Stimulated activated CD4-positive, alpha-beta T cell treated with anti-CD3 and anti-CD28 coated beads, Interleukin-1b, Interleukin-23, amount 100 ng/mL, for 24 hours (primary cell): ENCODE results near the gene PLCB1.
"Not testable (repeated sequence)": the region's sequence is repeated elsewhere in the genome, so short reads cannot be mapped to it uniquely, and the experiment has no call there.

ENCODE experiments used
- DNase-seq, 4 experiments: peaks; one replicate each; pipeline ENCODE4 v3.0.0-alpha.2; 2020; ENCODE audit warnings: low read depth in 4 of 4, low spot score in 1 of 4

Gene PLCB1

GRCh38 chr20:8579035-8579434 lies 447.0 kb downstream of the PLCB1 start:
- no peak for DNase-seq

GRCh38 chr20:8581446-8582183 lies 449.5 kb downstream of the PLCB1 start:
- DNase-seq: no peak

GRCh38 chr20:8583012-8583565 lies 451.0 kb downstream of the PLCB1 start:
- DNase-seq: no peak

GRCh38 chr20:8583566-8584043 lies 451.5 kb downstream of the PLCB1 start:
- DNase-seq: no peak

- DNase-seq: no peak
Observed at GRCh38 chr20:8587251-8587650, 455.2 kb downstream of the PLCB1 start.

GRCh38 chr20:8587810-8588209 lies 455.7 kb downstream of the PLCB1 start:
- no peak for DNase-seq

GRCh38 chr20:8589956-8590355 lies 457.9 kb downstream of the PLCB1 start:
- no peak for DNase-seq

- DNase-seq: not testable (repeated sequence)
Observed at GRCh38 chr20:8600910-8601541, 469.0 kb downstream of the PLCB1 start.

- DNase-seq: no peak
Observed at GRCh38 chr20:8601542-8601912, 469.5 kb downstream of the PLCB1 start.

- no peak for DNase-seq
Observed at GRCh38 chr20:8602389-8603116, 470.5 kb downstream of the PLCB1 start.

- no peak for DNase-seq
Observed at GRCh38 chr20:8608470-8608869, 476.4 kb downstream of the PLCB1 start.

GRCh38 chr20:8616792-8617191 lies 484.7 kb downstream of the PLCB1 start:
- no peak for DNase-seq

GRCh38 chr20:8621001-8621400 lies 488.9 kb downstream of the PLCB1 start:
- no peak for DNase-seq

- no peak for DNase-seq
Observed at GRCh38 chr20:8624046-8624445, 492.0 kb downstream of the PLCB1 start.

GRCh38 chr20:8624616-8625015 lies 492.6 kb downstream of the PLCB1 start:
- no peak for DNase-seq

- no peak for DNase-seq
Observed at GRCh38 chr20:8627340-8628004, 495.4 kb downstream of the PLCB1 start.

GRCh38 chr20:8631271-8631670 lies 499.2 kb downstream of the PLCB1 start:
- DNase-seq: no peak

GRCh38 chr20:8633366-8633765 lies 501.3 kb downstream of the PLCB1 start:
- no peak for DNase-seq

GRCh38 chr20:8635048-8635572 lies 503.0 kb downstream of the PLCB1 start:
- no peak for DNase-seq

GRCh38 chr20:8635837-8636236 lies 503.8 kb downstream of the PLCB1 start:
- DNase-seq: no peak
